CD4-positive, alpha-beta T cell treated with Interleukin-17A for 4 hours (primary cell): ENCODE measurements around the gene C1orf122.

Experiments used
- DNase-seq: peaks from one replicate; pipeline ENCODE4 v3.0.0-alpha.2; 2020; ENCODE audit warnings: mixed read lengths

The C1orf122 gene

GRCh38 chr1:37802439-37802838, 5.2 kb upstream of the C1orf122 start:
- DNase-seq, result no peak

- DNase-seq, result no peak
These were observed 403 bp upstream of the C1orf122 start for GRCh38 chr1:37807220-37807554.

GRCh38 chr1:37808369-37809319, 1.1 kb downstream of the C1orf122 start:
- DNase-seq, result no peak

- no peak for DNase-seq
These were observed 2.4 kb downstream of the C1orf122 start for GRCh38 chr1:37809942-37810341.

- DNase-seq, result peak; percentile 71
These were observed 3.6 kb downstream of the C1orf122 start for GRCh38 chr1:37811027-37811655.

GRCh38 chr1:37813529-37814145, 6.0 kb downstream of the C1orf122 start:
- DNase-seq, result no peak

- DNase-seq, result no peak
These were observed 6.7 kb downstream of the C1orf122 start for GRCh38 chr1:37814252-37814651.

- no peak for DNase-seq
These were observed 9.9 kb downstream of the C1orf122 start for GRCh38 chr1:37817481-37817880.

- DNase-seq, result no peak
These were observed 13.9 kb downstream of the C1orf122 start for GRCh38 chr1:37821481-37821880.

- no peak for DNase-seq
These were observed 15.6 kb downstream of the C1orf122 start for GRCh38 chr1:37822906-37823815.

GRCh38 chr1:37824001-37824400, 16.4 kb downstream of the C1orf122 start:
- DNase-seq, result no peak

GRCh38 chr1:37825506-37825905, 17.9 kb downstream of the C1orf122 start:
- DNase-seq, result no peak

GRCh38 chr1:37828410-37829074, 21.0 kb downstream of the C1orf122 start:
- DNase-seq, result no peak

- DNase-seq, result no peak
These were observed 23.5 kb downstream of the C1orf122 start for GRCh38 chr1:37831109-37831508.

GRCh38 chr1:37831809-37832208, 24.2 kb downstream of the C1orf122 start:
- DNase-seq, result no peak

GRCh38 chr1:37836788-37837187, 29.2 kb downstream of the C1orf122 start:
- DNase-seq, result no peak

- DNase-seq, result no peak
These were observed 32.1 kb downstream of the C1orf122 start for GRCh38 chr1:37839676-37840075.

GRCh38 chr1:37840711-37841110, 33.1 kb downstream of the C1orf122 start:
- DNase-seq, result no peak

- no peak for DNase-seq
These were observed 34.1 kb downstream of the C1orf122 start for GRCh38 chr1:37841652-37842051.

GRCh38 chr1:37844536-37844935, 36.9 kb downstream of the C1orf122 start:
- DNase-seq, result no peak

- DNase-seq, result no peak
These were observed 37.6 kb downstream of the C1orf122 start for GRCh38 chr1:37845049-37845646.

GRCh38 chr1:37845786-37846185, 38.2 kb downstream of the C1orf122 start:
- DNase-seq, result no peak
